HG03565 (cell line): ENCODE data around the gene PARN.

ENCODE experiments used
- ATAC-seq: cut with Tn5 transposase; IDR thresholded peaks from one replicate; pipeline ENCODE4 v1.9.1; 2021; ENCODE audit warnings: mild to moderate bottlenecking, moderate library complexity; ENCODE audit not compliant: unreplicated experiment

PARN gene

DNA sequence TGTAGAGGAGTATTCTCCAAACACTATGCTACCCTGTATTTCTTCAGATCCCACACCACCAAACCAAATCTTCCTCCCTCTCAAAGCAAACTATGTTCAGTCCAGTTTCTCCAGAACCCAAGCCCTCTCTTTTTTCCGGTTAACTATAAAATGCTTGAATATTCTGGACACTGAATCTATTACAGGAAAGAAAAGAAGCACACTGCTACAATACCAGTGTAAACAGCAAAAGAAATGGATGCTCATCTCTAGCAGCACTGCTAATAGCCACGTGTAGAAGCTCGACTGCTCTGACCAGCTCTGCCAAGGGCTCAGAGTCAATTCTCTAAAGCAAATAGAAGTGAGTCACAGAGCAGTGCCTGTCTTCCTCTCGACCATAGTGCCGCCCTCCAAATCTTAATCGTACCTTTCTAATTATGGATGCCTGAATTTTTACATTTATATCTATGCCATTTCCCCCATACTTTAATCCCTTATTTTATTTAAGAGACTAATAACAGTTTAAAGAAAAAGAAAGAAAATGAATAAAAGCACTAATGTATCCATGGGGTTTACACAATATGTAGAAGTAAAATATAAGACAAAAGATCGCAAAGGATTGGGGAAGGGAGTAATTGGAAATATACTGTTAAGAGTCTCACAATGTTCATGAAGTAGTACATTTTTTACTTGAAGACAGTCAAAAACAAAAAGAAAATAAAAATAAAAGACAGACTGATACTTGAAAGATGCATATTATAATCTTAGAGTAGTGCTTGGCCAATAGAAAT is 154.5 kb downstream of the PARN start:
- ATAC-seq = no peak

DNA sequence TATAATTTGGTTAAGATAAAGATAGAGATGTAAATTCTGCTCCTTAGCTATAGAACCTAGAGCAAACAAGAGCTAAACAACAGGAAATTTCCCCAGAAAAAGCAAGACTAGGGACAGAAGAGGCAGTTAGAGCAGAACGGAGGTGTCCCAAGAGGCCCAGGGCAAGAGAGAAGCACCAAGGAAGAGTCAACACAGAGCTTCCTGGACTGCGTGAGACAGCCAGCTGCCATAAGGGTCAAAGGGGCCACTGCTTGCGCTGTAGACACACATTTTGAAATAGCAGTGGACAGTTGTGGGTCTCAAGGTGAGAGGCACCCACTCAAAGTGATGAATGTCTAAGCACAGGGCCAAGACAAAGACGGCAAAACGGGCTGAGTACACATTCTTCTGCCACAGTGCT is 156.6 kb downstream of the PARN start:
- no peak for ATAC-seq

DNA sequence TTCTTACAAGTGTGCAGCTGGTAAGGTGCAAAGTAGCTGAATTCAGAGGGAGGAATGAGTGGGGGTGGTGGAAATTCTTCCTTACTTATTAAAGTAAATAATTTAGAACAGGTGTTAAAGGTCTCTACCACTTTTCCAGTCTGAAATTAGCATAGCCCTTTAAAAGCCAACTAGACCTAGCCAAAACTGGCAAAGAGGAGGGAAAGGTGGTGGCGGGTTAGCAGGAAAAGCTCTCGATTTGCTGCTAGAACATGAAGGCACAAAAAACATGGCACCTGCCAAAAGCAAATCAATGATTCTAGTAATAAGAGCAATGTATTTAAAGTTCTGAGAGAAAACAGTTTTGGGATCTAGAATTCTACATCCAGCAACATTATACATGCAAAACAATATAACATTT is 157.7 kb downstream of the PARN start:
- ATAC-seq = no peak

DNA sequence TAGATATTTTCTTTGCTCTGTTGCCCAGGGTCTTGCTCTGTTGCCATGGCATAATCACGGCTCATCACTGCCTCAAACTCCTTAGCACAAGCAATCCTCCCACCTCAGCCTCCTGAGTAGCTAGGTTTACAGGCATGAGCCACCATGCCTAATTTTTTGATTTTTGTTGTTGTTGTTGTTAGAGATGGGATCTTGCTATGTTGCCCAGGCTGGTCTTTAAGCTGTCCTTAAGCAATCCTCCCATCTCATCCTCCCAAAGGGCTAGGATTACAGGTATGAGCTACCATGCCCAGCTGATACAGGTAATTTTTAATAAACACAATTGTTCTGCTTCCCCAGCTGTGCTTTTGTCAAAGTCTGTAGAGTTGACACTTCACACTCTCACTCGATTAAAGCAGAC is 159.3 kb downstream of the PARN start:
- ATAC-seq = no peak

DNA sequence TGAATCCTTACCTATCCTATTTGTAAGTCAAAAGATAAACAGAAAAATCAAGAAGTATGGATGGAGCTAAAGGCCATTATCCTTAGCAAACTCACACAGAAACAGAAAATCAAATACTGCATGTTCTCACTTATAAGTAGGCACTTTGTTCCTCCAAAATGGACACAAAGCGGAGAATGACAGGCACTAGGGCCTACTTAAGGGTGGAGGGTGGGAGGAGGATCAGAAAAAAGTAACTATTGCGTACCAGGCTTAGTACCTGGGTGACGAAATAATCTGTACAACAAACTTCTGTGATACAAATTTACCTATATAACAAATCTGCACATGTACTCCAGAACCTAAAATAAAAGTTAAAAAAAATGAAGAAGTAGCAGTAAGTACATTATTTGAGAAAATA is 164.3 kb downstream of the PARN start:
- ATAC-seq = no peak

DNA sequence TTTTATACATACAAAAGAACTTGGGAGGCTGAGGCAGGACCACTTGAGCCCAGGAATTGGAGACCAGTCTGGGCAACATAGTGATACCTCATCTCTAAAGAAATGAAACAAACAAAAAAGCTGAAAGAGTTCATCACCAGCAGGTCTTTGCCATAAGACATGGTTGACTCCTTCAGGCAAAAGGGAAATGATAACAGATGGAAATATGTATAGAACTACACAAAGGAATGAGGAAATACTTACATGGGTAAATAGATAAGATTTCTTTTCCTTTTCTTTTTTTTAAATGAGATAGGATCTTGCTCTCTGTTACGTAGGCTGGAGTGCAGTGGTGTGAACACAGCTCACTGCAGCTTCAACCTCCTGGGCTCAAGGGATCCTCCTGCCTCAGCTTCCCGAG is 165.3 kb downstream of the PARN start:
- ATAC-seq = no peak

DNA sequence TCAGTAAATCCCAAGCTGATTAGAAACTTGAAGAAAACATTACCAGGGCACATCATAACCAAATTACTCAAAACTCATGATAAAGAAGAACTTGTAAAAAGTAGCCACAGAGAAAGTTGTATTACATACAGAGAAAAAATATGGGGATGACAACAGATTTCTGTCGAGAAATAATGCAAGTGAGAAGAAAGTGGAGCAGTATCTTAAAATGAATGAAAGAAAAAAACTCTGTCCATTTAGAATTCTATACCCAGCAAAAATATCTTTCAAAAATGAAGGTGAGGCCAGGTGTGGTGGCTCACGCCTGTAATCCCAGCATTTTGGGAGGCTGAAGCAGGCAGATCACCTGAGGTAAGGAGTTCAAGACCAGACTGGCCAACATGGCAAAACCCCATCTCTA is 165.9 kb downstream of the PARN start:
- no peak for ATAC-seq

DNA sequence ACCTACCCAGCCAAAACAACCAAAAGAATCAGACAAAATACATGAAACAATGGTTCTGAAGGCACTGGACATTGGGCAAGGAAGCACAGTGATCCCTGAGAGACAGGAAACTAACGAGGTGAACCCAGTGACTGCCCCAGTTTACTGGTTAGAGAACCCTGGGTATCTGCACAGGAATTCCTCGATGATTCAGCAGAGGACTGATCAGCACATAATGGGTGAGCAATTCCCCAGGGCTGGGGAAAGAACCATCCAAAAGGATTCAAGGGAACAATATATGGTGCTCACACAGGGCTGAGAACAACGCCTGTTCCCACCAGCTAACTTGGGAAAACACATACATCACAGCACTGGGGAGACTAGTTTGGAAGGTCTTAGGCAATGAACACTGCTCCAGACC is 167.2 kb downstream of the PARN start:
- ATAC-seq = no peak

DNA sequence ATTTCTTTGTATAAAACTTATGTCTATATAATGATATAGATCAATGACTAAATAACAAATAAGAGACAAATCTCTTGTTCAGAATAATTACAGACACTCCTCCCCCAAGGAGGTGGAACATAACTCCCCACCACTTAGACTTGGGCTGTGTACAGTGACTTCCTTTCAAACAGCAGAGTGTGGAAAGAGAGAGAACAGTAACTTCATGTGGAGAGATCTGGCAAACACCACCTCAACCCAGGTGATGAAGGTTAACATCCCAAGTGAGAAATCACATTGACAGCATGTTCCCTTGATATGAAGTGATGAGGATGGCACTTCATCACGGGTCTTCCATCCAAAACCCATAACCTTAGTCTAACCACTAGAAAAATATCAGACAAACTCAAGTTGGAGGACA is 169.3 kb downstream of the PARN start:
- no peak for ATAC-seq

DNA sequence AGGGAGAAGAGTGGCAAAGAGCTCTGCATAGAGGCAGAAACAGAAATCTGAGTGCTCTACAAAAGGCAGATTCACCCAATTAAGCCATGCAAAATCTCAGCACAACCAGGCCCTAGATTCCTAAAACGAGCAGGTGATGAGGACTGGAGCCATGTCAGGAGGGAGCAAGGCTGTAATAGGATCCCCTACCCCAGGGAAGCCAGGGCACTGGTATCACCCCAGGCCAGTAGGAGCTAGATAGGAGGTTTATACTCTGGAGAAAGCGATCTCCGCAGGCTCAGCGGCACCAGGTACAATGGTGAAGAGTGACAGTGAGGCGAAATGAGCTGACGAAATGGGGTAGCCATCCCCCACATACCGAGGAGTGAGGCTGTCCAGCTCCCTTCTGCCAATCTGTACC is 171.5 kb downstream of the PARN start:
- no peak for ATAC-seq

DNA sequence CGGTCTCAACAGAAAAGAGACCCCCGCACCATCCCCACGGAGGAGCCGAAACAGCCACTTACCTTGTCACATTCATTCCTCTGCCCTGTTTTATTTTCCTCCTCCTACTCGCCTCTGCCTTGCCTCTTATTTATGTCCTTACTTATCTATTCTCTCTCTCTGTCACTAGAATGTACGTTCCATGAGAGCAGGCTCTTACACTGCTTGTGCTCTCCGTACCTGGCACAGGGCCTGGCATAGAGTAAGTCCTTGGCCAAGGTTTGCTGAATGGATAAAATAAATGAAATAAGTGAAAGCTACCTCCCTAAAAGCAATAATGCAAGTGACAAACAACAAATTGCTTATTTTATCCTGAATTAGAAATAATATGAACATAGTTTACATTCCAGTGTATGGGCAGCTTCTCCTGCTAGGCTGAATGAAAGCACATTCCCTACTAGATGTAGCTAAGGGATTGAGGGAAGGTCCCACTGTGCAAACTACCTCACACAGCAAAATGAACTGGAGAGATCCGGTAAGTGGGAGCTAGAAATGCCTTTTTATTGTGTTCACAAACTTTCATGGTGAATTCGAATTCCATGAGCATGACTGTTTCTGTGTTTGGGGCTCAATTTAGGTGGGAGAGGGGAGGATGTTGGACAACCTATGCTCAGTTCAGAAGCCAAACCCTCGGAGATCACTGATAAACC is 173.1 kb downstream of the PARN start:
- no peak for ATAC-seq

DNA sequence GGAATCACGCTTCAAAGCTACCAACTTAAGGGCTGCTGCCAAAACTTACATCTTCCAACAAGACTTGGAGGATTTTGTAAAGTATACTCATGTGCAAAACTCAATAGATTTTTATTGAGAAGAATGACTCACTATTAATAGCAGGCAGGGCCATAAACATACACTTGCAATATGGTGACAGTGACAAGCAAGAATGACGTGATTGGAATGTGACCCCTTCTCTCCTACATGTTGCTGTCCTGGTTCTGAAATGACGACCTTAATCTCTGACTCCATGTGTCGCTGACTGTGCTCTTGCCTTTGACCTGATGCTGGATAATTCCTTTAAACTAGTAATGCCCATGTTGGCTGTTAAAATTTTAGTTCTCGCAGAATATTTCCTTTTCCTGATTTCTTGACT is 174.5 kb downstream of the PARN start:
- ATAC-seq = no peak

DNA sequence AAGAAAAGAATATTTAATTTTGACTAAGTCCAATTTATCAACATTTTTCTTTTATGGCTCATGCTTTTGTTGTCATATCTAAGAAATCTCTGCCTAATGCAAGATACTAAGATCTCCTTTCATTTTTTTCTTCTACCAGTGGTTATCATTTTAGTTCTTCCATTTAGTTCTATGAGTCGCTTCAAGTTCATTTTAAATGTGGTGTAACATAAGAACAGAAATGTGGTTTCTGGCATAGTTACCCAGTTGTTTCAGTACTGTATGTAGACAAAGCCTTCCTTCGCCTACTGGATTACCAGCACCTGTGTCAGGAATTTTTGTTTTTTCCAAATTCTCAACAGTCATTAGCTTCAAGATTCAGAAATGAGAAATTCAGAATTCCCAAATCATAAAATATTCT is 175.7 kb downstream of the PARN start:
- ATAC-seq = no peak

DNA sequence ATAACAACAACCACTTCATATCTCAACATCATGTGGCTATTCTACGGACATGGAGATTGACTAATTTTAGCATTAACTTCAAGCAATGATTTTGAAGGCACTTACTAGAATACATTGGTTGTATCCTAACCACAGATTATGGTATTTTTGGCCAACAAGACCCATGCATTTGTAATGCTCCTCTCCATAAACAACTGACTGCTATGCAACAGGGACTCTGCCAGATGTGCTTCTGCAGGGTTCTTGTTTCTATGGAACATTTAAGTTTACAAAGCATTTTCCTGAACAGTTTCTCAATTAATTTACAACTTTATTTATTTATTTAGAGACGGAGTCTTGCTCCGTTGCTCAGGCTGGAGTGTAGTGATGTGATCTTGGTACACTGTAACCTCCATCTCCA is 178.0 kb downstream of the PARN start:
- no peak for ATAC-seq

DNA sequence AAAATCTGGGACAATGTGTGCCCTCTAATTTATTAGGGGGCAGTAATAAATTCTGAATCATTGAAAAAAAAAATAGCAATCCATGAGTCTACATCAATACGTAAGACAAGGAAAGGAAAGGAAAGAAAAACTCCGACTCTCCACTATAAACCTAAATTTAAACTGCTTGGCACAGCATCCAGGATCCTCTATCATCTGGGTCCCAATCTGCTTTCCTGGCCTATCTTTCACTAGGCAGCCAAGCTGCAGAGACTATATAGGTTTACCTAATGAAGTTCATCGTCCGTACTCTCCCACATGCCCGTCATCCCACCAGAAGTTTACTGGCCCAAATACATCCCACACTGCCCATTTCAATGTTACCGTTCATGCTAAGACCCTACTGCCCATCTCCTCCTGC is 179.2 kb downstream of the PARN start:
- ATAC-seq = no peak

DNA sequence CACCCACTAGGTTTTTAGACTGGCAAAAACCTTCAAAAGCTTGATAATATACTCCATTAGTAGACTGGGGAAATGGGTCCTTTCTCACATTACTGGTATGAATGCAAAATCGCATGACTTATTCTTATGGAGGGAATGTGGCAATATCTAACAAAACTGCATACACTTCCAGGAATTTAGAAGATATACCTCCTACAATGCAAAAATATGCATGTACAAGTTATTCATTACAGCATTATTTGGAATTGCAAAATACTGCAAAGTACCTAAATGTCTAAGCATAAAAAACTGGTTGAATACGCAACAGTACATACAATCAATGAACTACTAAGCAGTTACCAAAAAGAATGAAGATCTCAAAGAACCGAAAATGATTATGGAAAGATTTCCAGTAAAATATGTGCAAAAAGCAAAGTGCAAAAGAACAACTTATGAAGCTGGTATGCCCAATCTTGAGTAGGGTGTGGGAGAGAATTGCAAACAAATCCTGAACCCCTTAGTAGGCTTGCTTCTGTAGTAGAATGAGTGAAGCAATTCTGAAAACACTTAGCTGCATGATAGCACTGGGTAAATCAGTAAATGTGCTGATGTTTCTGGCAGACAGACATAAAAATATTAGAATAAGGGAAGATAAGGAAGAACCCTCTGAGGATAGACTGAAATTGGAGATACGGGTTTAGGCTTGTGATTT is 180.1 kb downstream of the PARN start:
- no peak for ATAC-seq

DNA sequence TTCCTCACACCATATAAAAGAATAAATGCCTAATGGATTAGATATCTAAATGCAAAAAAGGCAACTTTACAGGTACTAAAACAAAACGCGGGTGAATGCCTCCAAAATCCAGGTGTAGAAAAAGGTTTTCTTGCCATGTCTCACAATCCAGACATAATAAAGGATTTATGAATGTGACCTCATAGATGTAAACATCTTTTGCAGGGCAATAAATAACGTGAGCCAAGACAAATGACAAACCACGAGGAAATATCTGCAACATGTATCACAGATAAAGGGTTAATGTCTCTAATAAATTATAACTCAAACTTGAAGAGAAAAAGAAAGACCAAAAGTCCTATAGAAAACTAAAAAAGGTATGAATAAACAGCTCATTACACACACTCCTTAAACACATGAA is 180.7 kb downstream of the PARN start:
- ATAC-seq = no peak

DNA sequence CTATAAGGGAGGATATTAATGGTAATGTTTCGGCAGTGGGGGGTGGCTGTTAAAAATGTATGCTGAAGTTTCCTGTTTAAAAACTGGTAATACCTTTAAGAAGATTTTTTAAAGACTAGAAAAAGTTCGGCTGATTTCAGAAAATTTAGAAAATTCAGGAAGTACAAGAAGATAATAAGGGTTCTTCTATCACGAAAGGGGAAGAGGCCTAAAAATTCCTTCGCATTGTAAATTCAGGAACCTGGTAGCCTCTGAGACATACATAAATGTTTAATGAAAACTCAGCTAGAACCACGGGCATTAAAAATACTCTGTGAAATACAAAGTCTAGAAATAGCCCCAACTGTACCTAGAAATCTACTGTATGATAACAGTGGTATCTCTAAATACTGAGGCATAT is 181.2 kb downstream of the PARN start:
- no peak for ATAC-seq

DNA sequence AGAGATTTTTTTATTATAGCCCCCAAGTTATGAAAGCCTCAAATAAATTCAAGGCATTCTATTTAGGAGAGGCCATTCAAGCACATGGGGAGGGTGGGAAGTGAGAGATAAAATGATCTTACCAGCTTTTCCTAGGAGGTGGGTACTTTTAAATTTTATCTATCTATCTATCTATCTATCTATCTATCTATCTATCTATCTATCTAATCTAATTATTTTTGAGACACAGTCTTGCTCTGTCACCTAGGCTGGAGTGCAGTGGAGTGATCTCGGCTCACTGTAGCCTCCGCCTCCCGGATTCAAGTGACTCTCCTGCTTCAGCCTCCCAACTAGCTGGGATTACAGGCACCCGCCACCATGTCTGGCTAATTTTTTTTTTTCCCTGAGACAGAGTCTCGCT is 182.3 kb downstream of the PARN start:
- ATAC-seq = no peak

DNA sequence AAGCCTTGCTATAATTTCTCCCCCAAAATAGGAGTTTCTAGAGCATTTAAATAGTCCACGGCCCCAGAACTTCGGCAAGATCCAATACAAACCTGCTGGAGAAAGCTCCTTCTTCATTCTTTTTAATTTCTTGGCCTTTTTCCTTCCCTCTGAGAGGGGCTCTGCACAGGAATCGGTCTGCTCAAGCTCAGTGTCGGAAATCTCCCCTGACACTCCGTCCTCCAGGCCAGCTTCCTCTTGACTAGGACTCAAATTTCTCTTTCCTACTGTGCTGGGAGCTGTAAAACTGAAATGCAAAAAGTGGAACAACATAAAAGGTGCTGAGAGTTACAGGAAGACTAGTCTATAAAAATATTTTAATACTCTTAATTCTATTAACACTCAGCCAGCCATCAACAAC is 183.3 kb downstream of the PARN start:
- no peak for ATAC-seq

DNA sequence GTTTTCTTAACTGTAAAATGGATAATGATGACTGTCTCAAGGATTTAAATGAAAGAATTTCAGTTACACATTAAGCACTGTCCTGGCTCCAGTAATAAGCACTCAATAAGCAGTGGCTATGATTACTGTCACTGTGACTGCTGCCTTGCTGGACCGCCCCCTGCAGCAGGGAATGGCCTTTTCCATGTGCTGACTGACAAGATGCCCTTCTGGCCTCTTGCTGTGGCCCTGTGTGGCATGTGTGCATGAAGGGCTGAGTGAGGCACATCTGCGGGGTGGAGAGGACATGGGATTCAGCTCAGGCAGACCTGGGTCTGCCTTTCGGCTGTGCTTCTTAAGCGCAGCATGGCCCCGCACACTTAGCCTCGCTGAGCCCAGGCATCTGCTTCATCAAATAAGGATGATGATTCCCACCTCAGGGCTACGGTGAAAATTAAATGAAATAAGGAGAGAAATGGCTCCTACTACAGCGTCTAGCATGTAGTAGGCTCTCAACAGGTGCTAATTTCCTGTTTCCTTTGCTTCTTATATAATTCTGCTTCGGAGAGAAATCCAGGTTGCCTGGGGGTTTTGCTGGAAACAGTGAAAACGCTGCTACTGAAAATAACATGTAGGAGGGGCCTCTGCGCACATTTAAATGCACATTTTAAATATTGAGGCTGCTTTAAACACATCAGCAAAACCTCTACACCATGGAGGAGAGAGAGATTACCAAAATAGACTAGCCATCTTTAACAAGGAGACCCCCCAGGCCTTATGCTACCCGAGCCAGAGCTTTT is 183.9 kb downstream of the PARN start:
- no peak for ATAC-seq
